ENCODE data around the gene ZNF184. TPM values are rescaled to one million over a fixed set of nuclear protein-coding genes. Genes with fewer than 3 reads are reported as not detected.
"Not testable (repeated sequence)": the region's sequence is repeated elsewhere in the genome, so short reads cannot be mapped to it uniquely, and the experiment has no call there.

ZNF184 gene
- total RNA-seq, 1 experiment from 2014 or later, result 9.4 TPM

DNA sequence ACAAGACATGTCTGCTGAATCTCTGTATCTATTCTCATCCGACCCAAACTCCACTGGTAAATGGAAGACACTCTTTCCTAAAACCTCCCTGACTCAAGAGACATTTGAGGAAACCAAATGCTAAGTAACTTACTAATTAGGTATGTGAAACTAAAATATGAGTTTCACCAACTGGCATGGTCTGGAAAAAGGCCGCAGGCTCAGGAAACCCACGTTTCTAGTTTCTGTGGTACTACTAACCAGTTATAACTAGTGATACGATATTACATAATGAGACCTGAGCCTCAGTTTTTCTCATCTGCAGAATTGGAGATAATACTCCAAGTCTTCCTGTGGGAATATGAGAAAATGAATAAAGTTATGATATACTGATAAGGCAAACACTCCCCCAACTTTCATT, 44.4 kb downstream of the ZNF184 start:
- Histone ChIP-seq H3K36me3 (ENCODE audit: control insufficient read depth in 1 of 2, insufficient read depth in 2 of 2, low read length in 2 of 2) (no peaks in the 10 kb centered on the region), H3K79me2 (ENCODE audit: insufficient read depth, low read length) (no peaks in the 10 kb centered on the region), H3K27me3 (ENCODE audit: insufficient read depth, low read length) (no peaks in the 10 kb centered on the region), H3K9ac (ENCODE audit: low read length) (no peak overlapping the region), H3K4me1 (ENCODE audit: control insufficient read depth in 1 of 2, insufficient read depth in 2 of 2, low read length in 2 of 2) (peaks cover 0 to 5% of the 10 kb centered on the region in 2 experiments; a peak in 1 of 4 replicates), H3K4me2 (ENCODE audit: low read length) (no peak overlapping the region), H3K9me2 (ENCODE audit: insufficient read depth) (no peaks in the 10 kb centered on the region), H4K20me1 (ENCODE audit: insufficient read depth) (no peaks in the 10 kb centered on the region), H3K27ac (ENCODE audit: low read depth, low read length) (no peak overlapping the region), H3K4me3 (replicated peaks in 1 of 2; ENCODE audit: low read depth in 1 of 2, low read length in 2 of 2) (no peak overlapping the region), H2AFZ (ENCODE audit: low read depth, low read length, poor library complexity, severe bottlenecking) (no peak overlapping the region), H3K9me3 (ENCODE audit: control insufficient read depth in 1 of 2, insufficient read depth in 1 of 2, low read depth in 1 of 2, low read length in 2 of 2) (no peaks in the 10 kb centered on the region; a peak in 1 of 4 replicates)
- no peak for DNase-seq (ENCODE audit: low read depth, low spot score)
- ChIA-PET POLR2A (no interaction called here), CTCF (no interaction called here), RAD21 (ENCODE audit: low non-redundant PET in 1 of 2, low total read pairs in 2 of 2, uncharacterized antibody in 2 of 2, unreplicated experiment in 2 of 2) (no interaction called here)
- BruUV-seq (replicated peaks), result no TSS peak
- TF ChIP-seq FOSL1 (IDR thresholded peaks at IDR 0.05; ENCODE audit: low read depth), result no peak
- TF ChIP-seq MAX (IDR thresholded peaks at IDR 0.05), result no peak
- no peak for TF ChIP-seq ZFX (IDR thresholded peaks at IDR 0.05)
- TF ChIP-seq REST (IDR thresholded peaks at IDR 0.05; ENCODE audit: low read depth), result no peak
- ATAC-seq, result no peak
- intact Hi-C loops (cut with micrococcal nuclease), result no loop called here

GRCh38 chr6:27426045-27426620, 46.8 kb downstream of the ZNF184 start:
- H3K27me3 ChIP-seq (ENCODE audit: insufficient read depth, low read length), result no peaks in the 10 kb centered on the region
- H3K27ac ChIP-seq (ENCODE audit: low read depth, low read length), result no peak overlapping the region
- intact Hi-C loops (cut with micrococcal nuclease), result no loop called here
- ChIA-PET POLR2A (no interaction called here), RAD21 (ENCODE audit: low non-redundant PET in 1 of 2, low total read pairs in 2 of 2, uncharacterized antibody in 2 of 2, unreplicated experiment in 2 of 2) (no interaction called here), CTCF (no interaction called here)
- no peak overlapping the region for H3K9ac ChIP-seq (ENCODE audit: low read length)
- no peak overlapping the region for H3K4me3 ChIP-seq (replicated peaks in 1 of 2; ENCODE audit: low read depth in 1 of 2, low read length in 2 of 2)
- H3K36me3 ChIP-seq (ENCODE audit: control insufficient read depth in 1 of 2, insufficient read depth in 2 of 2, low read length in 2 of 2), result no peaks in the 10 kb centered on the region
- BruUV-seq (replicated peaks), result no TSS peak
- no peak overlapping the region for H2AFZ ChIP-seq (ENCODE audit: low read depth, low read length, poor library complexity, severe bottlenecking)
- H3K9me2 ChIP-seq (ENCODE audit: insufficient read depth), result no peaks in the 10 kb centered on the region
- H4K20me1 ChIP-seq (ENCODE audit: insufficient read depth), result no peaks in the 10 kb centered on the region
- DNase-seq (ENCODE audit: low read depth, low spot score) (no peak), ATAC-seq (no peak)
- no peaks in the 10 kb centered on the region; a peak in 2 of 4 replicates for H3K9me3 ChIP-seq (ENCODE audit: control insufficient read depth in 1 of 2, insufficient read depth in 1 of 2, low read depth in 1 of 2, low read length in 2 of 2)
- peaks cover 0 to 5% of the 10 kb centered on the region in 2 experiments; a peak in 1 of 4 replicates for H3K4me1 ChIP-seq (ENCODE audit: control insufficient read depth in 1 of 2, insufficient read depth in 2 of 2, low read length in 2 of 2)
- no peak for TF ChIP-seq EZH2 (IDR thresholded peaks at IDR 0.05)
- TF ChIP-seq POLR2A (IDR thresholded peaks at IDR 0.05; ENCODE audit: borderline replicate concordance, extremely low read depth, insufficient read depth, insufficient read length), result no peak
- TF ChIP-seq ZNF274 (IDR thresholded peaks at IDR 0.05; ENCODE audit: low read depth, low read length), result no peak
- H3K79me2 ChIP-seq (ENCODE audit: insufficient read depth, low read length), result no peaks in the 10 kb centered on the region
- H3K4me2 ChIP-seq (ENCODE audit: low read length), result no peak overlapping the region

DNA sequence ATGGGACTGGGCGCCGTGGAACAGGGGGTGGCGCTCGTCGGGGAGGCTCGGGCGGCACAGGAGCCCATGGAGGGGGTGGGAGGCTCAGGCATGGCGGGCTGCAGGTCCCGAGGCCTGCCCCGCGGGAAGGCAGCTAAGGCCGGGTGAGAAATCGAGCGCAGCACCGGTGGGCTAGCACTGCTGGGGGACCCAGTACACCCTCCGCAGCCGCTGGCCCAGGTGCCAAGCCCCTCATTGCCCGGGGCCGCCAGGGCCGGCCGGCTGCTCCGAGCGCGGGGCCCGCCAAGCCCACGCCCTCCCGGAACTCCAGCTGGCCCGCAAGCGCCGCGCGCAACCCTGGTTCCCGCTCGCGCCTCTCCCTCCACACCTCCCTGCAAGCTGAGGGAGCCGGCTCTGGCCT, 48.1 kb downstream of the ZNF184 start:
- CTCF ChIA-PET; H3K4me2 ChIP-seq (ENCODE audit: low read length); intact Hi-C loops (cut with micrococcal nuclease): not testable (repeated sequence)

More for the DNA sequence above, 48.1 kb downstream of the ZNF184 start:
- H4K20me1 ChIP-seq (ENCODE audit: insufficient read depth); H3K9me2 ChIP-seq (ENCODE audit: insufficient read depth); H3K36me3 ChIP-seq (ENCODE audit: control insufficient read depth in 1 of 2, insufficient read depth in 2 of 2, low read length in 2 of 2); H3K9me3 ChIP-seq (ENCODE audit: control insufficient read depth in 1 of 2, insufficient read depth in 1 of 2, low read depth in 1 of 2, low read length in 2 of 2); DNase-seq (ENCODE audit: low read depth, low spot score); H3K27me3 ChIP-seq (ENCODE audit: insufficient read depth, low read length); H3K79me2 ChIP-seq (ENCODE audit: insufficient read depth, low read length); H3K4me1 ChIP-seq (ENCODE audit: control insufficient read depth in 1 of 2, insufficient read depth in 2 of 2, low read length in 2 of 2); H3K27ac ChIP-seq (ENCODE audit: low read depth, low read length); POLR2A ChIA-PET; BruUV-seq (replicated peaks); RAD21 ChIA-PET (ENCODE audit: low non-redundant PET in 1 of 2, low total read pairs in 2 of 2, uncharacterized antibody in 2 of 2, unreplicated experiment in 2 of 2); H3K9ac ChIP-seq (ENCODE audit: low read length); H3K4me3 ChIP-seq (replicated peaks in 1 of 2; ENCODE audit: low read depth in 1 of 2, low read length in 2 of 2); ATAC-seq; H2AFZ ChIP-seq (ENCODE audit: low read depth, low read length, poor library complexity, severe bottlenecking): not testable (repeated sequence)

All from HCT116 (cell line).